Measurements from ENCODE around the gene TMEM263.

The TMEM263 gene

DNA sequence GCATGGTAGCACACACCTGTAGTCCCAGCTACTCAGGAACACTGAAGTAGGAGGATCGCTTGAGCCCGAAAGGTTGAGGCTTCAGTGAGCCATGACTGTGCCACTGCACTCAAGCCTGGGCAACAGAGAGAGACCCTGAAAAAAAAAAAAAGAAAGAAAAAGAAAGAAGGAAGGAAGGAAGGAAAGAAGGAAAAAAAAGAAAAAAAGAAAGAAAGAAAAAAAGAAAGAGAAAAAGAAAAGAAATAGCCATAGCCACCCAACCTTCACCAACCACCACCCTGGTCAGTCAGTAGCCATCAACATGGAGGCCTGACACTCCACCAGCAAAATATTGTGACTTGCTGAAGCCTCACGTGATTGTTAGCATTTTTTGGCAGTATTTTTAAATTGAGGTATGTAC, 21.4 kb upstream of the TMEM263 start:
- Histone ChIP-seq H3K27ac (ENCODE audit: low read length) (no peak overlapping the region), H3K79me2 (ENCODE audit: low read length) (no peaks in the 10 kb centered on the region), H3K9ac (ENCODE audit: low read length) (no peak overlapping the region), H3K27me3 (ENCODE audit: low read depth, low read length) (peaks cover 14% of the 10 kb centered on the region), H3K9me3 (ENCODE audit: insufficient read depth, low read length) (no peaks in the 10 kb centered on the region), H2AFZ (ENCODE audit: low read depth, low read length) (no peak overlapping the region), H3K4me2 (ENCODE audit: low read length) (no peak overlapping the region), H3K36me3 (replicated peaks; ENCODE audit: low read depth, low read length) (no peaks in the 10 kb centered on the region), H3K4me3 (ENCODE audit: low read length) (no peak overlapping the region), H4K20me1 (ENCODE audit: insufficient read depth, low read length) (no peaks in the 10 kb centered on the region), H3K4me1 (ENCODE audit: low read length) (no peaks in the 10 kb centered on the region)
- TF ChIP-seq, protein P1, sequence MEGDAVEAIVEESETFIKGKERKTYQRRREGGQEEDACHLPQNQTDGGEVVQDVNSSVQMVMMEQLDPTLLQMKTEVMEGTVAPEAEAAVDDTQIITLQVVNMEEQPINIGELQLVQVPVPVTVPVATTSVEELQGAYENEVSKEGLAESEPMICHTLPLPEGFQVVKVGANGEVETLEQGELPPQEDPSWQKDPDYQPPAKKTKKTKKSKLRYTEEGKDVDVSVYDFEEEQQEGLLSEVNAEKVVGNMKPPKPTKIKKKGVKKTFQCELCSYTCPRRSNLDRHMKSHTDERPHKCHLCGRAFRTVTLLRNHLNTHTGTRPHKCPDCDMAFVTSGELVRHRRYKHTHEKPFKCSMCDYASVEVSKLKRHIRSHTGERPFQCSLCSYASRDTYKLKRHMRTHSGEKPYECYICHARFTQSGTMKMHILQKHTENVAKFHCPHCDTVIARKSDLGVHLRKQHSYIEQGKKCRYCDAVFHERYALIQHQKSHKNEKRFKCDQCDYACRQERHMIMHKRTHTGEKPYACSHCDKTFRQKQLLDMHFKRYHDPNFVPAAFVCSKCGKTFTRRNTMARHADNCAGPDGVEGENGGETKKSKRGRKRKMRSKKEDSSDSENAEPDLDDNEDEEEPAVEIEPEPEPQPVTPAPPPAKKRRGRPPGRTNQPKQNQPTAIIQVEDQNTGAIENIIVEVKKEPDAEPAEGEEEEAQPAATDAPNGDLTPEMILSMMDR (IDR thresholded peaks at IDR 0.05; ENCODE audit: low read depth, low read length), result no peak
- no peak for TF ChIP-seq EZH2phosphoT487 (IDR thresholded peaks at IDR 0.05; ENCODE audit: low read depth)

DNA sequence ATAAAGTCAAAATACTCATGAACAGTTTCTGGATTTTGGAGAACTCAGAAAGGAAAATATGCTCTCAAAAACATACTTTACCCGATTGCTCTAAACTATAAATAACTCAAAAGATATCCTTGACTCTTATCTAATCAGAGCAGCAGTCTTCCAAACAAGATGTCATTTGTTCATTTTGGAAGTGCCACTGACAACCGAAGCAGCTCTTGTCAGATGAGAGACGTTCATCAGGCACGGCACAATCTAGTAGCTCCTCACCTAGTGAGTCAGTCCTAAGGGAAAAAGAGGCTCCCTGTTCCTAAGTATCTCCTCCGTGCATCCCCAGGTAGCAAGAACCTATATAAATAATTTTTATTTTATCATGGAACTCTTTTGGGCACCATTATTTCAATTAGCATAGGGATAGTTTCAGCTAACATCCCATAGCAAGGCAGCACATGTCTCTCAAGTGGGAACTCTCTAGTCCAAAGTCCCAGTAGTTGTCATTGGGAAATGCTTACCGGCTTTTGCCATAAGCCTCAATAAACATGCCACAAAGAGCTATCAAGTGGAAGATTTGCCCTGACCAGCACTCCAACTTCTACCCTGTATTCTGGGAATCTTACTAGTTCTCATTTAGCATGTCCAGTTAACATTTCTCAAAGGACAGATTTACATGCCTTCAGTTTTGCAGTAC, 14.1 kb upstream of the TMEM263 start:
- H2AFZ ChIP-seq (ENCODE audit: low read depth, low read length), result no peak overlapping the region
- no peaks in the 10 kb centered on the region for H3K36me3 ChIP-seq (replicated peaks; ENCODE audit: low read depth, low read length)
- no peaks in the 10 kb centered on the region for H4K20me1 ChIP-seq (ENCODE audit: insufficient read depth, low read length)
- H3K9me3 ChIP-seq (ENCODE audit: insufficient read depth, low read length), result peaks cover 4% of the 10 kb centered on the region; the same call in 1 of the 2 replicates
- no peak overlapping the region for H3K9ac ChIP-seq (ENCODE audit: low read length)
- TF ChIP-seq EZH2phosphoT487 (IDR thresholded peaks at IDR 0.05; ENCODE audit: low read depth), result no peak
- TF ChIP-seq, protein P1 (IDR thresholded peaks at IDR 0.05; ENCODE audit: low read depth, low read length), result no peak
- no peak overlapping the region for H3K27ac ChIP-seq (ENCODE audit: low read length)
- H3K4me1 ChIP-seq (ENCODE audit: low read length), result no peaks in the 10 kb centered on the region
- no peak overlapping the region for H3K4me3 ChIP-seq (ENCODE audit: low read length)
- H3K4me2 ChIP-seq (ENCODE audit: low read length), result no peak overlapping the region
- no peaks in the 10 kb centered on the region for H3K79me2 ChIP-seq (ENCODE audit: low read length)
- no peaks in the 10 kb centered on the region for H3K27me3 ChIP-seq (ENCODE audit: low read depth, low read length)

GRCh38 chr12:106942775-106943174, 12.9 kb upstream of the TMEM263 start:
- Histone ChIP-seq H3K27ac (ENCODE audit: low read length) (no peak overlapping the region), H3K79me2 (ENCODE audit: low read length) (no peaks in the 10 kb centered on the region), H2AFZ (ENCODE audit: low read depth, low read length) (no peak overlapping the region), H3K27me3 (ENCODE audit: low read depth, low read length) (no peaks in the 10 kb centered on the region), H4K20me1 (ENCODE audit: insufficient read depth, low read length) (no peaks in the 10 kb centered on the region), H3K4me2 (ENCODE audit: low read length) (no peak overlapping the region), H3K4me1 (ENCODE audit: low read length) (no peaks in the 10 kb centered on the region), H3K36me3 (replicated peaks; ENCODE audit: low read depth, low read length) (no peaks in the 10 kb centered on the region), H3K9me3 (ENCODE audit: insufficient read depth, low read length) (peaks cover 8% of the 10 kb centered on the region; the same call in 1 of the 2 replicates), H3K9ac (ENCODE audit: low read length) (no peak overlapping the region), H3K4me3 (ENCODE audit: low read length) (no peak overlapping the region)
- TF ChIP-seq, protein P1 (IDR thresholded peaks at IDR 0.05; ENCODE audit: low read depth, low read length), result no peak
- no peak for TF ChIP-seq EZH2phosphoT487 (IDR thresholded peaks at IDR 0.05; ENCODE audit: low read depth)

DNA sequence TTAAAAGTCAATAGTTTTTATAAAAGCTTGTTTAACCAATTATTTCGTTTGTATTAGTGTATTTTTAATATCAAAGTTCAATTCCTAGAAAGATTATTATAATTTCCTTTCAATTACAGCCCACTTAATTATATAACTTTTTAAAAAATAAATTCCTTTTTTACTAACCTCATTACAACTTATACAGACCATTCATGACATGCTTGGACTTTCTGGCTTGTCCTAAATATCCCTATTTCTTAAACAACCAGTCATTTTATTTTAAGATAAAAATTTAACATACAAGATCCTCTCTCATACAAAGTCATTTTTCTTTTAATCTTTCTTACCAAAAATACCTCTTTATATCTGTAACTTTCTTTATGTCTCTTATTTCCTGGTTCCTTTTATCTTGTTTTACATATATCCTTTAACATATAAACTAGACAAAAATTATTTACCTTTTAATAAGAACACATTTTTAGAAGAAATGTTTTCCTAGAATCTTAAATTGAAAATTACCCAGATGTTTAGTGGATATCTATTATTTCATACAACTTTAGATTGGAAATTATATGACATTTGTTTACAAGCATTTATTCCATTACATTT, 10.4 kb upstream of the TMEM263 start:
- H3K27ac ChIP-seq (ENCODE audit: low read length), result no peak overlapping the region
- H4K20me1 ChIP-seq (ENCODE audit: insufficient read depth, low read length), result no peaks in the 10 kb centered on the region
- H2AFZ ChIP-seq (ENCODE audit: low read depth, low read length), result no peak overlapping the region
- H3K36me3 ChIP-seq (replicated peaks; ENCODE audit: low read depth, low read length), result no peaks in the 10 kb centered on the region
- no peak overlapping the region for H3K9ac ChIP-seq (ENCODE audit: low read length)
- no peaks in the 10 kb centered on the region for H3K27me3 ChIP-seq (ENCODE audit: low read depth, low read length)
- no peak overlapping the region for H3K4me3 ChIP-seq (ENCODE audit: low read length)
- no peaks in the 10 kb centered on the region for H3K79me2 ChIP-seq (ENCODE audit: low read length)
- peaks cover 27% of the 10 kb centered on the region; the same call in 1 of the 2 replicates for H3K9me3 ChIP-seq (ENCODE audit: insufficient read depth, low read length)
- H3K4me2 ChIP-seq (ENCODE audit: low read length), result no peak overlapping the region
- TF ChIP-seq EZH2phosphoT487 (IDR thresholded peaks at IDR 0.05; ENCODE audit: low read depth), result no peak
- TF ChIP-seq, protein P1 (IDR thresholded peaks at IDR 0.05; ENCODE audit: low read depth, low read length), result no peak
- H3K4me1 ChIP-seq (ENCODE audit: low read length), result no peaks in the 10 kb centered on the region
